HG02678 (cell line): ENCODE data around the gene HKDC1.

Experiments
- ATAC-seq: cut with Tn5 transposase; IDR thresholded peaks from one replicate; pipeline ENCODE4 v1.9.1; 2021; ENCODE audit warnings: mild to moderate bottlenecking, moderate library complexity; ENCODE audit not compliant: unreplicated experiment

HKDC1 gene

GRCh38 chr10:69216577-69217118 is 3.5 kb upstream of the HKDC1 start:
- ATAC-seq = no peak

GRCh38 chr10:69217119-69217754 is 2.9 kb upstream of the HKDC1 start:
- no peak for ATAC-seq

DNA sequence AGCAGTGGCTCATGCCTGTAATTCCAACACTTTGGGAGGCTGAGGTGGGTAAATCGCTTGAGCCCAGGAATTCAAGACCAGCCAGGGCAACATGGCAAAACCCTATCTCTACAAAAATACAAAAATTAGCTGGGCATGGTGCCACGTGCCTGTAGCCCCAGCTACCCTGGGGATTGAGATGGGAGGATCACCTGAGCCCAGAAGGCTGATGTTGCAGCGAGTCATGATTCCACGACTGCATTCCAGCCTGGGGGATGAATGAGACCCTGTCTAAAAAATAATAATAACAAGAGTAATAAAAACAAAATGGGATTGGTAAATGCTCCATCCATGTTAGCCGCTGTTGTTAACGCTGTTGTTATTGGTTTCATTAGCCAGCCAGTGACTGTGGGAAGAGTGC is 1.3 kb upstream of the HKDC1 start:
- ATAC-seq = no peak

DNA sequence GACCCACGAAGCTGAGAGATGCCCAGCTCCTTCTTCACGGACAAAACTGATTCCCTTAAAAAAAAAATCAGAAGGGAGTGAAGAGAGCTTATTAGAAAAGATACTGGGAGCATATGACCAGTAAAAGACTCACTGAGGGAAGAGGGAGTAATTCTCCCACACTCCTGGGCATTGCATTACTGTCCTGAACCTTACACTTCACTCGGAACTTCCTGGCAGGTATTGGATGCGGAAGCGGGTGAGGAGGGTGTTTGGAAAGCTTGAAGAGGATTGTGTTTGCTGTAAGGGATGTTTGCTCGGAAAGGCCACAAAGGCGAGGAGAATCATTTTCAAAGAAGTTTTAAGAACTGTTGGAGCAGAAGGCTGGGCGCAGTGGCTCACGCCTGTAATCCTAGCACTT is 375 bp downstream of the HKDC1 start:
- no peak for ATAC-seq

GRCh38 chr10:69222157-69223027 is 2.3 kb downstream of the HKDC1 start:
- peak; percentile 98 for ATAC-seq

- no peak for ATAC-seq
Measured at GRCh38 chr10:69223028-69223342, 2.9 kb downstream of the HKDC1 start.

GRCh38 chr10:69224862-69225657 is 4.9 kb downstream of the HKDC1 start:
- no peak for ATAC-seq

GRCh38 chr10:69225681-69226080 is 5.5 kb downstream of the HKDC1 start:
- no peak for ATAC-seq

- no peak for ATAC-seq
Measured at GRCh38 chr10:69226919-69227450, 6.9 kb downstream of the HKDC1 start.

- ATAC-seq = no peak
Measured at GRCh38 chr10:69228151-69228550, 8.0 kb downstream of the HKDC1 start.

- no peak for ATAC-seq
Measured at GRCh38 chr10:69229616-69229916, 9.4 kb downstream of the HKDC1 start.

- no peak for ATAC-seq
Measured at GRCh38 chr10:69230128-69230527, 10.0 kb downstream of the HKDC1 start.

- ATAC-seq = no peak
Measured at GRCh38 chr10:69232252-69232651, 12.1 kb downstream of the HKDC1 start.

- no peak for ATAC-seq
Measured at GRCh38 chr10:69232736-69233480, 12.8 kb downstream of the HKDC1 start.

DNA sequence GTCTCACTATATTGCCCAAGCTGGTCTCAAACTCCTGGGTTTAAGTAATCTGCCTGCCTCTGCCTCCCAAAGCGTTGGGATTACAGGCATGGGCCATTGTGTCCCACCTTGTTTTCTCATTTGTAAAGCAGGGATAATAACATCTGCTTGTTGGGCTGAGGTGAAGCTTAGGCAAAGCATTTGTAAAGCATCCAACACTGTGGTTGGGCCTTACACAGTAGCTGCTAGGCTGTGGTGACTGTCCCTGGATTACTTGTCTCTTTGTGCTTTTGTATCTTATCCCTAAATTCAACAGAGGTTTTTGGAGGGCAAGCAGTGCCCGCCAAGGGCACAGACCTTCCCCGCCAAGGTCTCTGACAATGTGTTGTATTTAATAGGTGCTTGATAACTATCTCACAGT is 14.3 kb downstream of the HKDC1 start:
- no peak for ATAC-seq

DNA sequence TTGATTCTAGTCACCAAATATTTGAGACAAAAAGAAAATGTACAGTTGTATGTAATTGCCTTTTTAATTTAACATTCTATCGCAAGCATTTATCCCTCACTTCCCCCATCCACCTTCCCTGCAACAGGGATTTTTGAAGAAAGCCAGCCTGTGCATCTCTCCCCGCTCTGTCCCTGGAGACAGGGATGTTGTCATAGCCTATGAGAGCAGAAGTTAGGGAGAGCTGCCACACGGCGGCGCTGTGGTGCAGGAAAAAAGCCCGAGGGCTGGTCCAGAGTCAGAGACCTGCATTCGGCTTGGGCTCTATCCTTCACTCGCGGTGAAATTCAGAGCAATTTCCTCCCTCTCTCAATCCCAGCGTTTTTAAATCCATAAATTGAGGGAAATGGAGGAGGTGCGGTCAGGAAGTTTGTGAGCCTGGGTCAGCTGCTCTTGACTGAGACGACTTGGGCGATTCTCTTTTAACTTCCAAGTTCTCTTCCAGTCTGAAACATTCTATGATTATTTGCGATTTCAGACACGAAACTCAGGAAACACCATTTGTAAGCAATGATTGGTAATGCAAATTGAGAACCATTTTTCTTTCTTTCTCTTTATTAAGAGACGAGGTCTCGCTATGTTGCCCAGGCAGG is 17.5 kb downstream of the HKDC1 start:
- ATAC-seq = peak; percentile 91

GRCh38 chr10:69239136-69239535 is 19.0 kb downstream of the HKDC1 start:
- ATAC-seq = no peak

GRCh38 chr10:69239816-69240434 is 19.8 kb downstream of the HKDC1 start:
- no peak for ATAC-seq

DNA sequence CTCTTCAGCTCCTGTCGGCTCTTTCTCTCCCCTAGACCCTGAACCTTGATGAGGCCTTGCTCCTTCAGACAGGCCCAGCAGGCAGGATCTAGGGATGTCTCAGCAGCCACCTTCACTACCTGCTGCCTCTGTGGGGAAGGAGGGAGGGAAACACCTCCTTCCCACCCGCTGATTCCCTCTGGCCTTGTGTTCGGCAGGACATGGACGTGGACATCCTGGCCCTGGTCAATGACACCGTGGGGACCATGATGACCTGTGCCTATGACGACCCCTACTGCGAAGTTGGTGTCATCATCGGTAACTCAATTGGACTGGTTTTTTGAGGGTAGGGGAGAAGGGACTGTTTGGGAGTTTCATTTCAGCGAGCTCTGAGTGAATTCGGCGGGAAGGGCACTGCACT is 20.3 kb downstream of the HKDC1 start:
- ATAC-seq = no peak

DNA sequence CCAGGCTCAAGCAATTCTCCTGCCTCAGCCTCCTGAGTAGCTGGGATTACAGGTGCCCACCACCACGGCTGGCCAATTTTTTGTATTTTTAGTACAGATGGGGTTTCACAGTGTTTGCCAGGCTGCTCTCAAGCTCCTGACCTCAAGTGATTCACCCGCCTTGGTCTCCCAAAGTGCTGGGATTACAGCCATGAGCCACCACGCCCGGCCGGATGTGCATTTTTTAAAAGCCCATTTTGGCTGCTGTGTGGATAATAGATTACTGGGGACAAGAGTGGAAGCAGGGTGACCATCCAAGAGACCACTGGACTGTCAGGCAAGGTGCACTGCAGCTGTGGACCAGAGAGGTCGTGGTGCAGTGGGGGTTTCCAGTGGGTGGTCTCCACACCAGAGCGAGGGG is 21.4 kb downstream of the HKDC1 start:
- no peak for ATAC-seq
